ENCODE results near the gene MKX.

DNA sequence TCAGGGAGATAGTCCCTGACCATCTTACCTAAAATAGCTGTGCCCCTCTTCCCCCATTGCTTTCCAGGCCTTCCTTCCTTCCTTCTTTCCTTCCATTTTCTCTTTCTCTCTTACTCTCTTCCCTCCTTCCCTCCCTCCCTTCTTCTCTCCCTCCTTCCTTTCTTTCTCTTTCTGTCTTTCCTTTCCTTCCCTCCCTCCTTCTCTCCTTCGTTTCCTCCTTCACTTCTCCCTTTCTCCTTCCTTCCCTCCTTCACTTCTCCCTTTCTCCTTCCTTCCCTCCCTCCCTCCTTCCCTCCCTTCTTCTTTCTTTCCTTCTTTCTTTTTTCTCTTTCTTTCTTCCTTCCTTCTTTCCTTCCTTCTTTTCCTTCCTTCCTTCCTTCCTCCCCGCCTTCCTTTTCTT, 24.6 kb upstream of the MKX start:
- TF ChIP-seq POLR2A (IDR thresholded peaks at IDR 0.05) (no peak), CTCF (IDR thresholded peaks at IDR 0.05 in 4 of 5, conservative IDR thresholded peaks at IDR 0.05 in 1 of 5) (no peak)
